Measurements from ENCODE around the gene FOXP1.

Gene FOXP1

DNA sequence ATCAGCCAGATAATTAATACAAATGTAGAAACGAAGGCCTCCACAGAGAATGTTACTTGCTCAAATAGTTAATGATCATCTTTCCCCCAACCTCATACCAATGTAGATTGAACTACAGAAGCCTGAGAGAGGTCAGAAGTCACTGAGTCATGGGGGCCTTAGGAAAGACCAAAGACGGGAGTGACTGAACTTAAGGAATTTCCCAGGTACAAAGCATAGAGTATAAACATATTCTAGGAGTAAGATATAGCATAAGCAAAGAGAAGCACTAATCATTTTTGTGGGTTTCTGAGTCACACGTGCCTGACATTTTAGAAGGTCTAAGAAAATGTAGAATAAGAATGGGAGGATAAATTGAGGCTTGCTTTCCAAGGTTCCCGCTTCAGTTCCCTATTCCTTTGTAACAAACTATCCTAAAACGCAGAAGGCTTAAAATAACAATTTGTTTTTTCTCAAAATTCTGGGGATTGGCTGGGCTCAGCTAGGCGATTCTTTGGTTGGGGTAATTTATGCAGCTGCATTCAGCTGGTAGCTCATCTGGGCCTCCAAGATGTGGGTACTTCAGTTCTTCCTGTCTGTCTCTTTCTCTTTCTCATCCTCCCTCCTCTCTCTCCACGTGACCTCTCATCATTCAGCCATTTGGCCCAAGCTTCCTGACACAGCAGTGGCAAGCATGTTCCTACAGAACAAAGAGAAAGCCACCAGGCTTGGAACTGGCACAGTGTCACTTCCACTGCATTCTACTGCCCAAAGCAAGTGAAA is 422.6 kb downstream of the FOXP1 start:
- DNase-seq: no peak

- no peak for DNase-seq
Observed at GRCh38 chr3:71156062-71156665, 427.4 kb downstream of the FOXP1 start.

DNA sequence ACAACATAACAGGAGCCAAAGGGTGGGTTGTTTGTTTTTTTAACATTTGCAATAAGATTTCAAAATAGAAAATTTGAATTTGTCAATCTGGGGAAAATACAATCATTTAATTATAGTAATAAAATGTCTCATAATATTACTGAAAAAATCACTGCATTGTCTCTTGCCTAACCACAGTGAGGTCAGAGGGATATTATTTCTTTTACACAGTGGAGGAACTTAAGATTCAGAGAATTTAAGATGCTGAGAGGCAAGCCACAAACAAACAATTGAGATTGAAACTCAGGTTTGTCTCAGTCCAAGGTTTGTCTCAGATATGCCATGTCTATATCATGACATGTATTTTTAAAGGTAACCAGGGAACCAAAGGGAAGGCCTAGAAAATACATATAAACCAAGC is 428.7 kb downstream of the FOXP1 start:
- DNase-seq: no peak

DNA sequence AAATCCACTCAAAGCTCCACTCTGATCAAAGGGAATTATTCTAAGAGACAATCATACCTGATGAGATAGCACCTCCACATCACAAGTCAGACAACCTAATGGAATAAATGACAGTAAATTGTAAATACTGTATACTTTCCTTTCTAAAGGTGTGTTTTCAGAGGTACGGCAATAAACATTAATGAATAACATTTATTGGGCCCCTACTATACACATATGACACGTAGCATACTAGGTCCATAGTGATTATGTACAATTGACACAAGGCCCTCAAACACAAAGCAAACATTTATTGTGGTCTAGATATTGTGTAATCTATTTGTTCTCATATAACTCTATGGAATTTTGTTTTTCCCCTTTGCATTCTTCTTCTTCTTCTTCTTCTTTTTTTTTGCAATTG is 429.8 kb downstream of the FOXP1 start:
- no peak for DNase-seq

GRCh38 chr3:71152892-71153265 is 430.6 kb downstream of the FOXP1 start:
- no peak for DNase-seq

DNA sequence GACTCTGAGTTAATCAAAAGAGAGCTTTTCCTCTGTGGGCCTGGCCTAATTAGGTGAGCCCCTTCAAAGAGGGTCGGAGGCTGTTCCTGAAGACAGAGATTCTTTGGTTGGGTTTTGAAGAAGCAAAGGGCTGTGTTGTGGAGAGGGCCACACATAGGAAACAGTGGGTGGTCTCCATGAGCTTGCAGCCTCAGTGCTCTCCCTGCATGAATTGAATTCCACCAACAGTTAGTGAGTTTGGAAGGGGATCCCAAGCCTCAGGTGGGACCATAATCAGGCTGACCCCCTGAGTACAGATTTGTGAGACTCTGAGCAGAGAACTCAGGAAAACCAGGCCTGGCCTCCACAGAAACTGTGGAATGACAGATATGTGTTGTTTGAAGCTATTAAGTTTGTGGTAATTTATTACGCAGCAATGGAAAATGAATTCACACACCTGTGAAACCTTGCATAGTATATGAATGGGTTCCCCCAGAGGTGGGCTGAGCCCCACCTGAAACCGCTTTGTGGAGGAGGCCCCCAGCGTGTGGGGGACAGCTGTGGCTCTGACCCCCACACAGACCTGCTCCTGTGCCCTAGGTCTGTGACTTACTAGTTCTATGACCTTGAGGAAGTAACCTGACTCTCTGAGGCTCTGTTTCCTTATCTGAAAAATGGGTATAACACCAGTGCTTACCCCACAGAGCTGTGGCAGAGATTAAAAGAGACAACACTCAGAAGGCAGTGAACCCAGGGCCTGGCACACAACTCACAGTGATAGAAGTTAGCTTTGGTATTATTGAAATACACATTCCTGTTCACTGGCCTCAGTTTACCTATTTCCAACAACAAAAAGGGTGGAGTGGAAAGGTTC is 431.3 kb downstream of the FOXP1 start:
- DNase-seq: no peak

- DNase-seq: no peak
Observed at GRCh38 chr3:71149959-71150954, 433.3 kb downstream of the FOXP1 start.

- no peak for DNase-seq
Observed at GRCh38 chr3:71148455-71149060, 435.0 kb downstream of the FOXP1 start.

- no peak for DNase-seq
Observed at GRCh38 chr3:71146673-71147072, 436.9 kb downstream of the FOXP1 start.

GRCh38 chr3:71145954-71146353 is 437.6 kb downstream of the FOXP1 start:
- DNase-seq: no peak

DNA sequence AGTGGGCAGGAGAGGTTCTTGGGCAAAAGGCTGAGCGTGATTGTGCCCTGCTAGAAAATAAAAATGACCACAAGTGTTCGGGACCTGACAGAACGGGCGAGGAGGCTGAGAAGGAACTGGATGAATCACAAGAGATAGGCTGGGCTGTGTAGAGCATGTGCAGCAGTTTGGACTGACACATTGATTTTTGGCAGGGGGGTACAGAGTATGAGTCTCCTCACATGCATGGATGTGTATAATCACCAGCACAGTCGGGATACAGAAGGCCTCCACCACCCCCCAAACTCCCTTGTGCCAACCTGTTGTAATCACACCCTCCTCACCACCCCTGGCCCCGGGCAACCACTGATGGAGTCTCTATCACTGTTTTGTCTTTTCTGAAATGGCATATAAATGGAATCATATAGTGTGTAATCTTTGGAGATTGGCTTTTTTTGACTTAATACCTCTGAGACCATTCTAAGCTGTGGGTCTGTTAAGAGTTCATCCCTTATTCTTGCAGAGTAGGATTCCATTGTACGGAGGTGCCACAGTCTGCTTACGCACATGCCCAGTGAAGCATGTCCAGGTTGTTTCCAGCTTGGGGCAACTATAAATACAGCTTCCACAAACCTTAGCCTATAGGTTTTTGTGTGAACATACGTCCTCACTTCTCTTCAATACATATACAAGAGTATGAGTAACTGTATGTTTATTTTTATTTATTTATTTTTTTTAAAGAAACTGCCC is 438.8 kb downstream of the FOXP1 start:
- no peak for DNase-seq

- DNase-seq: no peak
Observed at GRCh38 chr3:71143493-71143892, 440.0 kb downstream of the FOXP1 start.

GRCh38 chr3:71142441-71143161 is 440.9 kb downstream of the FOXP1 start:
- no peak for DNase-seq

DNA sequence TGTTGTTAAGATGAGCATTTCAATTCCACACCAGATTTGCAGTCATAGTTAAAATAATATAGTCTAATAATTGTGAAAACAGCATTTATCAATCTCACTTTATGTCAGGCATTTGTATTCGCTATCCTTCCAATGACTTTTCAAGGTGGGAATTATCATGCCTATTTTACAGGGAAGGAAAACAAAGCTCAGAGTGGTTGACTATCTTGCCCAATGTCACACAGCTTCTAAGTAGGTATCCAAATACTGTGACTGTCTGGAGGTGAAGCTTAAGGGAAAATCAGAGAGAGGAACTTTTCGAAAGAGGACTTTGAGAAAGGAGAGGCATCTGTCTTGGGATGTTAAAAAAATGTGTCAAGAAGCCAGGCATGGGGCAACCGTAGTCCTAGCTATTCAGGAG is 443.1 kb downstream of the FOXP1 start:
- DNase-seq: no peak

GRCh38 chr3:71139496-71139895 is 444.0 kb downstream of the FOXP1 start:
- no peak for DNase-seq

DNA sequence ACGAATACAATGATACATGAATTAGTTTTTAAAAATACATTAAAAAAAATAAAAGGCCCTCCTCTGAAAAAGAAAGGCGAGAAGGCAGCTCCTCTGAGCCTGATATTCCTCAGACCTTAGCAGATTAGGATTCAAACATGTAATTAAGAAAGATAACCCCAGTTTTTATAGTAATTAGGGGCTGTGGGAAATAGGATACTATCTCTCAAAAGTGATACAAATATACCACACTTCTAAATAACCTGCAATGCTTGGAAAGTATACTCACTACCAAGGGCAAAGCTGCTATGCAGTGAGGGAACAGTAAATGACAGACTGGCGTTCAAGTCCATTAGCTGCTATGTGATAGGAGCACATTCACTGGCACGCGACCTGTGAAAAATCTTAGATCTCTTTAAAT is 445.1 kb downstream of the FOXP1 start:
- no peak for DNase-seq

- DNase-seq: no peak
Observed at GRCh38 chr3:71136276-71136675, 447.3 kb downstream of the FOXP1 start.

- DNase-seq: no peak
Observed at GRCh38 chr3:71135373-71136088, 448.0 kb downstream of the FOXP1 start.

- DNase-seq: no peak
Observed at GRCh38 chr3:71134521-71134920, 449.0 kb downstream of the FOXP1 start.

- no peak for DNase-seq
Observed at GRCh38 chr3:71133865-71134264, 449.7 kb downstream of the FOXP1 start.

Measured in activated CD4-positive, alpha-beta T cell treated with anti-CD3 and anti-CD28 coated beads for 4 hours (primary cell).